ENCODE results near the gene DPM3.
"Not testable (repeated sequence)": the region's sequence is repeated elsewhere in the genome, so short reads cannot be mapped to it uniquely, and the experiment has no call there.

DNA sequence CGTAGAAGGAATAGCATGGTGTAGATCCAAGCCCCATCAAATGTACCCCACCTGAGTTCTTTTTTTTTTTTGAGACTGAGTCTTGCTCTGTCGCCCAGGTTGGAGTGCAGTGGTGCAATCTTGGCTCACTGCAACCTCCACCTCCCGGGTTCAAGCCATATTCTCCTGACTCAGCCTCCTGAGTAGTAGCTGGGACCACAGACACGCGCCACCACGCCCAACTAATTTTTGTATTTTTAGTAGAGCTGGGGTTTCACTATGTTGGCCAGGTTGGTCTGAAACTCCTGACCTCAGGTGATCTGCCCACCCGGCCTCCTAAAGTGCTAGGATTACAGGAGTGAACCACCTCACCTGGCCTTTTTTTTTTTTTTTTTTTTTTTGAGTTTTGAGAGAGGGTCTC, 22.2 kb downstream of the DPM3 start:
- TF ChIP-seq, protein P1, sequence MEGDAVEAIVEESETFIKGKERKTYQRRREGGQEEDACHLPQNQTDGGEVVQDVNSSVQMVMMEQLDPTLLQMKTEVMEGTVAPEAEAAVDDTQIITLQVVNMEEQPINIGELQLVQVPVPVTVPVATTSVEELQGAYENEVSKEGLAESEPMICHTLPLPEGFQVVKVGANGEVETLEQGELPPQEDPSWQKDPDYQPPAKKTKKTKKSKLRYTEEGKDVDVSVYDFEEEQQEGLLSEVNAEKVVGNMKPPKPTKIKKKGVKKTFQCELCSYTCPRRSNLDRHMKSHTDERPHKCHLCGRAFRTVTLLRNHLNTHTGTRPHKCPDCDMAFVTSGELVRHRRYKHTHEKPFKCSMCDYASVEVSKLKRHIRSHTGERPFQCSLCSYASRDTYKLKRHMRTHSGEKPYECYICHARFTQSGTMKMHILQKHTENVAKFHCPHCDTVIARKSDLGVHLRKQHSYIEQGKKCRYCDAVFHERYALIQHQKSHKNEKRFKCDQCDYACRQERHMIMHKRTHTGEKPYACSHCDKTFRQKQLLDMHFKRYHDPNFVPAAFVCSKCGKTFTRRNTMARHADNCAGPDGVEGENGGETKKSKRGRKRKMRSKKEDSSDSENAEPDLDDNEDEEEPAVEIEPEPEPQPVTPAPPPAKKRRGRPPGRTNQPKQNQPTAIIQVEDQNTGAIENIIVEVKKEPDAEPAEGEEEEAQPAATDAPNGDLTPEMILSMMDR (IDR thresholded peaks at IDR 0.05): not testable (repeated sequence)
- TF ChIP-seq POLR2A (IDR thresholded peaks at IDR 0.05): not testable (repeated sequence)
